Ascending aorta (tissue), 2 donors: ENCODE measurements around the gene TBC1D8. TPM values are rescaled to one million over a fixed set of nuclear protein-coding genes. Genes with fewer than 3 reads are reported as not detected.

ENCODE experiments used
- DNase-seq, 2 donors: peaks; one replicate each; pipeline ENCODE4 v3.0.0-alpha.2; 2019; ENCODE audit warnings: low spot score in 2 of 2
- H3K27ac ChIP-seq, 2 donors: fragments of 200-600 bp; sonication (generic); one replicate each; pipeline ENCODE4 v1.5.1; 2016 to 2017; ENCODE audit warnings: mild to moderate bottlenecking in 1 of 2
- H3K27me3 ChIP-seq: fragments of 200-600 bp; sonication (generic); one replicate; pipeline ENCODE4 v1.5.1; 2017
- H3K36me3 ChIP-seq, 2 donors: fragments of 200-600 bp; sonication (generic); one replicate each; pipeline ENCODE4 v1.5.1; 2016
- H3K4me1 ChIP-seq, 2 donors: fragments of 200-600 bp; sonication (generic); one replicate each; pipeline ENCODE4 v1.5.1; 2016 to 2017; ENCODE audit warnings: mild to moderate bottlenecking in 1 of 2
- H3K4me3 ChIP-seq, 2 donors: fragments of 200-600 bp; sonication (generic); one replicate each; pipeline ENCODE4 v1.5.1; 2016 to 2017; ENCODE audit warnings: mild to moderate bottlenecking in 1 of 2
- H3K9me3 ChIP-seq, 2 donors: fragments of 200-600 bp; sonication (generic); one replicate each; pipeline ENCODE4 v1.5.1; 2016
- CTCF ChIP-seq, 3 experiments: fragments of 200-600 bp in 2 of 3; fragments of 450-650 bp in 1 of 3; sonication (generic) in 2 of 3; IDR thresholded peaks; one replicate each; pipeline ENCODE4 v1.5.1; 2016 to 2019; ENCODE audit warnings: antibody characterized with exemption in 3 of 3, mild to moderate bottlenecking in 1 of 3, moderate library complexity in 1 of 3
- intact Hi-C: fragments of 100-400 bp; cut with DNase I; formaldehyde crosslinking; loops from one replicate; pipeline ENCODE4 v1.15.1; 2023
- total RNA-seq: library from RNA; depleted of rRNA; stranded (reverse); fragments of >200 nt; gene quantifications from one replicate; pipeline ENCODE4 v1.1.0, GENCODE V29; 2016

TBC1D8 gene
- total RNA-seq, 1 donor from 2014 or later, result 17.8 TPM

DNA sequence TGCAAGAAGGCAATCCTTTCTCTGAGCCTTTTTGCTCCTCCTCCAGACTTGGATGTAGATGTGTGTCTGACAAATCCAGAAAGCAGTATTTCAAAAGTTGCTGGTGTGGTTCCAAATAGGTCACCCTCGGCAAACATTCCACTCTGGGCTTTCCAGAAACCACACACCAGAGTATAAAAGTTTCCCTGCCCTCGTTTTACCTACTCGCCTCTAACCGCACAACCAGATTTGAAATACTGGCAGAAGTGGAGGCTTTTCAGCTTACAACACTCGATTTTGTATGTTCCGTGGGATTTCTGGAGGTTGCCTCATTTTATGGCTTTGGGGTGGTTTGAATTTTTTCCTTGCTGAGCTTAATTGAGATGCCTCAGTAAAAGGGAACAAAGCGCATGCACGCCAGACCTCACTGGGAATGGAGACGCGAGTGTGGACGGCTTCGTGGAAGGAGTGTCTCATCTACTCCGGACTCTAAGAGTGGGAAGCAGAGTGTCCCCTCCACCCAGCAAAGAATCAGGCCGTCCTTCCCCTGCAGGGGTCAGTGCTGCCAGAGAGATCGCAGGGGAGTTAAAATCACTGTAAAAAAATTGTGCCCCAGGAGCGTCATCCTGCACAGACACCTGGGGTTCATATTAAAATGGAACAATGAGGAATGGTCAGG lies 193.1 kb downstream of the TBC1D8 start:
- DNase-seq, result peak in 1 of 2 donors; percentile 84
- Histone ChIP-seq H3K4me3 (peak overlapping the region; percentile 18 to 21), H3K36me3 (no peaks in the 10 kb centered on the region), H3K27me3 (no peaks in the 10 kb centered on the region), H3K27ac (peak overlapping the region; percentile 49 to 63), H3K9me3 (no peaks in the 10 kb centered on the region), H3K4me1 (peaks cover 0 to 8% of the 10 kb centered on the region in 2 donors)
- TF ChIP-seq CTCF (IDR thresholded peaks at IDR 0.05), result no peak
- intact Hi-C loops, result loop anchor here (2.0 kb wide), 2 partner anchors 27 to 137 kb away; partner anchors contain the start of gene NPAS2

Other genes with a start within 250 kb of the TBC1D8 start
- 479 TPM for gene RPL31, start 149.1 kb downstream of the TBC1D8 start, total RNA-seq
- gene CNOT11, start 101.5 kb upstream of the TBC1D8 start, total RNA-seq, result 32.5 TPM
- 39.9 TPM for gene RNF149, start 157.3 kb upstream of the TBC1D8 start, total RNA-seq
- not detected for gene CREG2, start 236.1 kb upstream of the TBC1D8 start, total RNA-seq